Measurements from ENCODE around the gene TMCC1. TPM values are rescaled to one million over a fixed set of nuclear protein-coding genes. Genes with fewer than 3 reads are reported as not detected.
"Not testable (repeated sequence)": the region's sequence is repeated elsewhere in the genome, so short reads cannot be mapped to it uniquely, and the experiment has no call there.

Gene TMCC1
- 91.6 TPM for total RNA-seq

GRCh38 chr3:129893581-129894070 is at the start of gene TMCC1:
Gene TMCC1, minus strand, starts transcription at chr3:129893711.
- peak; percentile 82 for DNase-seq

- DNase-seq, result no peak
Observed at GRCh38 chr3:129943020-129943419, 49.5 kb upstream of the TMCC1 start.

GRCh38 chr3:129942296-129942695 is 48.8 kb upstream of the TMCC1 start:
- peak; percentile 32 for DNase-seq

- no peak for DNase-seq
Observed at GRCh38 chr3:129940086-129940485, 46.6 kb upstream of the TMCC1 start.

GRCh38 chr3:129938140-129938930 is 44.8 kb upstream of the TMCC1 start:
- DNase-seq, result no peak

GRCh38 chr3:129937717-129938116 is 44.2 kb upstream of the TMCC1 start:
- no peak for DNase-seq

GRCh38 chr3:129936757-129937156 is 43.2 kb upstream of the TMCC1 start:
- DNase-seq, result peak; percentile 10

- no peak for DNase-seq
Observed at GRCh38 chr3:129934234-129935123, 41.0 kb upstream of the TMCC1 start.

GRCh38 chr3:129933471-129933870 is 40.0 kb upstream of the TMCC1 start:
- no peak for DNase-seq

- no peak for DNase-seq
Observed at GRCh38 chr3:129929383-129929782, 35.9 kb upstream of the TMCC1 start.

GRCh38 chr3:129927072-129927471 is 33.6 kb upstream of the TMCC1 start:
- no peak for DNase-seq

- no peak for DNase-seq
Observed at GRCh38 chr3:129919806-129920205, 26.3 kb upstream of the TMCC1 start.

- DNase-seq, result no peak
Observed at GRCh38 chr3:129919357-129919756, 25.8 kb upstream of the TMCC1 start.

- DNase-seq, result no peak
Observed at GRCh38 chr3:129918461-129918860, 24.9 kb upstream of the TMCC1 start.

GRCh38 chr3:129917423-129918007 is 24.0 kb upstream of the TMCC1 start:
- no peak for DNase-seq

GRCh38 chr3:129913618-129914017 is 20.1 kb upstream of the TMCC1 start:
- DNase-seq, result no peak

- DNase-seq, result no peak
Observed at GRCh38 chr3:129911261-129911861, 17.9 kb upstream of the TMCC1 start.

- not testable (repeated sequence) for DNase-seq
Observed at GRCh38 chr3:129909235-129909634, 15.7 kb upstream of the TMCC1 start.

- no peak for DNase-seq
Observed at GRCh38 chr3:129908417-129908816, 14.9 kb upstream of the TMCC1 start.

GRCh38 chr3:129901272-129901671 is 7.8 kb upstream of the TMCC1 start:
- DNase-seq, result not testable (repeated sequence)

- no peak for DNase-seq
Observed at GRCh38 chr3:129897026-129897425, 3.5 kb upstream of the TMCC1 start.

GRCh38 chr3:129892857-129893580 is 492 bp downstream of the TMCC1 start:
- peak; percentile 82 for DNase-seq

All from occipital lobe (tissue), 2 donors.